ENCODE data around the gene OSTC.
"Not testable (repeated sequence)": the region's sequence is repeated elsewhere in the genome, so short reads cannot be mapped to it uniquely, and the experiment has no call there.

OSTC gene

DNA sequence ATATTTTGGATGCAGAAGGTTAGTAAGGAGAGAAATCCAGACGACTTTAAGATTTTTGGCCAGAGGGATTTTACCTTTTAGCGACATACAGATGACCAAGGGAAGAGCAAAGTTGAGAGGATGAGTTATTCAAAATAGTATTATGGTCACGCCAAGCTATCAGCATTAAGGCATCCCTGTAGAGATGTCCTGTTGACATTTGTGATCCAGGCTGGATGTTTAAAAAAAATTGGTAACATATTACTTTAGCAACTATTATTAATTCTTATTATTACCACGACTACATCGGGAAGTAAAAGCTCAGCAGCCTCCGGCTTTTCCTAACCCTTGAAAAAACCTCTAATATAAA, 562 bp upstream of the OSTC start:
- no peak for DNase-seq

- DNase-seq = no peak
Observed at GRCh38 chr4:108651014-108651791, 804 bp downstream of the OSTC start.

- no peak for DNase-seq
Observed at GRCh38 chr4:108662629-108663028, 12.2 kb downstream of the OSTC start.

GRCh38 chr4:108674356-108674977, 24.1 kb downstream of the OSTC start:
- no peak for DNase-seq

GRCh38 chr4:108681321-108681809, 31.0 kb downstream of the OSTC start:
- DNase-seq = no peak

DNA sequence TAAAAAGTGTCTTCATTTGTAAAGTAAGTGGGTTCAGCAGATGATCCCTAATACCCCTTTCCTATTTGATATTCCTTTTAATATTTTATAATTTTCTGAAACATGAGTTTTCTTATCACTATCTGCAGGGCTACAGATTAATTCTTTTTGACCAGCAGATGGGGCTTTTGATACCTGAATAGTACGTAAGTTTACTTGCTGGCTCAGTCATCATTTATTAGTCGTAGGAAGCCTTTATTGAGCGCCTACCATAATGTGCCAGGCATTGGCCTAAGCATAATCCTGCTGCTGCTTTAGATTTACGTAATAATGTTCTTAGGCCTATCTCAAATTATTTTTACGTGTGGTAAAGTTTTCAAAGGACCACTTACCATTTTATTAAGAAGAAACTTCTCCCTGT, 33.1 kb downstream of the OSTC start:
- DNase-seq = no peak

DNA sequence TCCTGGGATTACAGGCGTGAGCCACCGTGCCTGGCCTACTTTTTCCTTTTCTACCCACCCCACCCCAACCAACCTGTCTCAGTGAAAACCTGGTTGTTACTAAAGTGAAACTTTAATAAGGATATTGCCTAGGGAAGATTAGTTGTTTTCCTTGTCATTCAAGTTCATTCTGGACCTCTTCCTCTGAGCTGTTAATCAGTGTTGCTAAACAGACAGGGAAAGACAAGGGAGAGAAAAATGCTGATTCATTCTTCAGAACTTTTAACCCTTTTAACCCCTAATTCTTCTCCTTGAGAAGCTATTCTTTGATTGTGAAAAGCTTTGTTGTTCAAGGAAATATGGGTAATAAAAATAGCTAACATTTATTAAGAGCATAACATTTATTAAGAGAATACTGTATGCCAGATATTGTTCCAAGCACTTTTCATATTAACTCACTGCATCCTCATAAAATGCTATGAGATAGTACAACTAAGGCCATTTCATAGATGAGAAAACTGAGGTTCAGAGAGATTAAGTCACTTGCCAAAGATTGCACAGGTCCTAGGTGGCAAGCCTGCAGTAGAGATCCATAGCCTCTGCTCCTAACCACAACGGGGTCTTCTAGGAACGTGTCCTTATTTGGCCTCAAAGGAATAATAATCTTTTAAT, 34.8 kb downstream of the OSTC start:
- DNase-seq = no peak

DNA sequence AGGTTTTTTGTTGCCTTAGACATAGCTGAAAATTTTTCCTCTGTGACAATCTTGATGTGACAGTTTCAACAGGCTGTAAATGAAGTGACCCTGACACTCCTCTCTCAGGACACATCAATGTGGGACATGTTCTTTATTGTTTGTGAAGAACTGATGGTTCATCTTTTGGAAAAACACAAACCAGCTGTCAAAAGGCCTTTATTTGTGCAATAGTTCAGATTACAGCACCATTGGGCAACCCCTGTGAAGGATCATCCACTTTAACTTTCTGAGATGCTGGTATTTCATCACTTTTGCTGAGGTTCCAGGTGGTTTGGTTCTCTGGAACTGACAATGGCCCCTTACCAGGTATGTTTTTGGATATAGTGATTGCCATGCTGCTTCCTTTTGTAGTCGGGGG, 40.3 kb downstream of the OSTC start:
- no peak for DNase-seq

DNA sequence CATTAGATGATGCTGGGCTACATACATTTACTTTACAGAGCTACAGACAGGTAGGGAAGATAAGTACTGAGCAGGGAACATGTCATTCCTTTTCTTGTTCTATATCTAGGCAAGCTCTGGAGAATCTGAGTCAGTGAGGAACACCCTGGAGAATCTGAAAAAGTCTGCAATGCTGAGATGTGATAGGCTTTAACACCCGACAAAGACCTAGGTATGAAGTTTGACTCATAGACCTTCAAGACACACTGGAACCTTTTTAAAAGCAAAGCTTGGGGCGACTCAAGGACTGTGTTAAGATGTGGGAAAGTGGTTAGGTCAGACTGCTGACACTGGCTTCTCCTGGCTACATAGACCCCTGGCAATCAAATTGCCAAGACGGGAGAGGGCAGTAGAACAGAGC, 42.8 kb downstream of the OSTC start:
- no peak for DNase-seq

- DNase-seq = no peak
Observed at GRCh38 chr4:108693819-108694218, 43.4 kb downstream of the OSTC start.

- no peak for DNase-seq
Observed at GRCh38 chr4:108694423-108694822, 44.0 kb downstream of the OSTC start.

DNA sequence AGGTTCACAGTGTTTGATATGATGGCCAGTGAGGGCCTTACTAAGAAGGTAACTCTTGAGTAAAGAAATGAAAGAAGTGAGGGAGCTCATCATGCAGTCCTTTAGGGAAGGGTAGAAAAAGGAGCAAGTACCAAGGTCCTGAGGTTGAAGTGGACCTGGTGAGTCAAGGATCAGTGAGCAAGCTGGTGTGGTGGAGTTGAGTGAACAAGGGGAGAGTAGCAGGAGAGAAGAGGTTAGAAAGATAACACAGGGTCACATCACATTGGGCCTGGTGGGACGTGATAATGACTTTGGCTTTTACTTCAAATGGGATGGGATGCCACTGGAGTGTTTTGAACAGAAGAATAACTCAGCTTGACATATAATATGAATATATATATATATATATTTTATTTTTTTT, 44.7 kb downstream of the OSTC start:
- DNase-seq = no peak

GRCh38 chr4:108696160-108696559, 45.8 kb downstream of the OSTC start:
- DNase-seq = no peak

- no peak for DNase-seq
Observed at GRCh38 chr4:108700081-108700757, 49.8 kb downstream of the OSTC start.

DNA sequence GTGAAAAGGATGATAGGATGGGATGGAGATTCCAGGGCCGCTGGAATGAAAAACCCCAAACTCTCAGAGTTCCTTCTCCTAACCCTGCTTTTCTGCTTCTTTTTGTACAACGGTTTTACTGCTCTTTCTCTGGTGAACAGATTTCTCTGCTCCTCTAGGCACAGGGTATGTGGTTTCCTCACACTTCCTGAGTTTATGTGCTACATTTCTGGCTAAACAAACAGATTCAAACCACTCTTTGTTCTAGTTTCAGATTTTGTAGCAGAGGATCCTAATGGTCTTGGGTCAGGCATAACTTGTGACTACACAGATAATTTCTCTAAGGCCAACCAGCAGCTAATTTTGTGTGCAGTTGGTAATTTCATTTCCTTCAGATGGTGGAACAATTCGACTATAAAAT, 52.6 kb downstream of the OSTC start:
- DNase-seq = peak in 1 of 2 donors; percentile 7

DNA sequence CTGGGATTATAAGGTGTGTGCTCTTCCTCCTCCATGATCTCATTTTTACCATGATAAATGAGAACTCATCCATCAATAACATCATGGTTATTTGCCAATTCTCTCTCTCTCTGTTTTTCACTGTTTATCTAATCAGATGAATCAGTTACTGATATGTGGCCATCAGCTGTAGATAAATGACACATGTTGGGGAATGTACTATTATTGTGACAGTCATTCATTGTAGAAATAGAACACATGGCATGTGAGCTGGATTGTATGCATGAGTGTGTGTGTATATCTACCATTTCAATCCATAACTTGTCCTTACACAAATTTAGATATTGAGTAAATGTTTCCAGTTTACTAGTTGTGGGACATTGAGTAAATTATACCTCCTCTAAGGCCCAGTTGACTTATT, 53.0 kb downstream of the OSTC start:
- DNase-seq = no peak

GRCh38 chr4:108703966-108704365, 53.6 kb downstream of the OSTC start:
- DNase-seq = no peak

GRCh38 chr4:108706289-108706688, 55.9 kb downstream of the OSTC start:
- DNase-seq = no peak

GRCh38 chr4:108709234-108709633, 58.8 kb downstream of the OSTC start:
- DNase-seq = no peak

- no peak for DNase-seq
Observed at GRCh38 chr4:108709722-108710121, 59.3 kb downstream of the OSTC start.

DNA sequence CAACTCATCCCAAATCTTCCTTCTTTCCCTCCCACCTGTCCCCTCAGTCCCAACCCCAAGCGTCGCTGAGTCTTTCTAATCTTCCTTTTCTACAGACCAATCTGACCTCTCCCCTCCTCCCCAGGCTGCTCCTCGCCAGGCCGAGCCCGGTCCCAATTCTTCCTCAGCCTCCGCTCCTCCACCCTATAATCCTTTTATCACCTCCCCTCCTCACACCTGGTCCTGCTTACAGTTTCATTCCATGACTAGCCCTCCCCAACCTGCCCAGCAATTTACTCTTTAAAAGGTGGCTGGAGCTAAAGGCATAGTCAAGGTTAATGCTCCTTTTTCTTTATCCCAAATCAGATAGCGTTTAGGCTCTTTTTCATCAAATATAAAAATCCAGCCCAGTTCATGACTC, 60.2 kb downstream of the OSTC start:
- not testable (repeated sequence) for DNase-seq

- DNase-seq = no peak
Observed at GRCh38 chr4:108714880-108715279, 64.5 kb downstream of the OSTC start.

DNA sequence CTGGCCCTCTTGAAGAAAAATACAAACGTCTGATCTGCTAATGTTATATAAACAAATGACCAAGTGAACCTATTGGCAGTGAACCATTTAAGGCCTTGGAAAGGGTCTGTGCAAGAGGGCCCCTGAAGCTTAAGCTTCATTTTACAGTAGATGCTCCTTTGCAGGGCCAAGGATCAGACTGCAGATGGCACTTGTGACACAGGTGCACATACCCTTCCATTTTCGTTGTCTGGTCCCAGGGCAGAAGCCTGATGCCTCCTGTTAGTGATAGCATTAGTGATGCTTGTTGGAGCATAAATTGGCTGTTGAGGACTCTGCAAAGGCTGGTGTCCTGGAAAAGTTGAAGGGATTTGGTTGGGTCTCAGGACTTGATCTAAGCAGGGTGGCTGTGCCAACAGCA, 65.9 kb downstream of the OSTC start:
- no peak for DNase-seq

DNA sequence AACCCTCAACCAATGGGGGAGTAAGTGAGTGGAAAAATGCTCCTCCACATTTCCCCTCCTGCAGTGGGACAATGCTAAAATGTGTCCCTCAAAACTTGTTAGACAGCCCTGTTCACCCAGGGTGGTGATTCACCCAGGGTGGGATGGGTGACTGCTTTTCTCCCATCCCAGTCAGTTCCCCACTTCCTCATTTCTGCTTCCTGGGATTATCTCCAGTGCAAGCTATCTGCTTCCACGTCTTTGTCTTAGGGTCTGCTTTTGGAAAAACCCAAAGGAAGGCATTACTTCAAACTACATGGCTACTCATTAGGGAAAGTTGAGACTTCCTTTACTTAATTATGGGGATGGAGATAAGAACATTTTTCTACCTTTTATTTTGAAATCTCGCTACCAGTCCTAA, 67.0 kb downstream of the OSTC start:
- no peak for DNase-seq
